Right lobe of liver (tissue), 4 donors: Measurements from ENCODE around the gene CDK11B.

Experiments
- POLR2A ChIP-seq: fragments of 450-650 bp; IDR thresholded peaks from one replicate; pipeline ENCODE4 v1.6.1; 2017; ENCODE audit warnings: antibody characterized with exemption, mild to moderate bottlenecking
- TF ChIP-seq, protein P1 (sequence below), 4 donors: fragments of 200-600 bp in 3 of 4; fragments of 450-650 bp in 1 of 4; IDR thresholded peaks; one replicate each; pipeline versions ENCODE4 v1.5.1 to v1.8.0; 2016 to 2022; ENCODE audit warnings: antibody characterized with exemption in 4 of 4, mild to moderate bottlenecking in 2 of 4
- donor health status: DM: no; HTN: no; CAD: no.
- donor health status: DM: no; HTN: no; CAD: no.
- donor health status: DM: no; HTN: yes; CAD: no.

DNA sequence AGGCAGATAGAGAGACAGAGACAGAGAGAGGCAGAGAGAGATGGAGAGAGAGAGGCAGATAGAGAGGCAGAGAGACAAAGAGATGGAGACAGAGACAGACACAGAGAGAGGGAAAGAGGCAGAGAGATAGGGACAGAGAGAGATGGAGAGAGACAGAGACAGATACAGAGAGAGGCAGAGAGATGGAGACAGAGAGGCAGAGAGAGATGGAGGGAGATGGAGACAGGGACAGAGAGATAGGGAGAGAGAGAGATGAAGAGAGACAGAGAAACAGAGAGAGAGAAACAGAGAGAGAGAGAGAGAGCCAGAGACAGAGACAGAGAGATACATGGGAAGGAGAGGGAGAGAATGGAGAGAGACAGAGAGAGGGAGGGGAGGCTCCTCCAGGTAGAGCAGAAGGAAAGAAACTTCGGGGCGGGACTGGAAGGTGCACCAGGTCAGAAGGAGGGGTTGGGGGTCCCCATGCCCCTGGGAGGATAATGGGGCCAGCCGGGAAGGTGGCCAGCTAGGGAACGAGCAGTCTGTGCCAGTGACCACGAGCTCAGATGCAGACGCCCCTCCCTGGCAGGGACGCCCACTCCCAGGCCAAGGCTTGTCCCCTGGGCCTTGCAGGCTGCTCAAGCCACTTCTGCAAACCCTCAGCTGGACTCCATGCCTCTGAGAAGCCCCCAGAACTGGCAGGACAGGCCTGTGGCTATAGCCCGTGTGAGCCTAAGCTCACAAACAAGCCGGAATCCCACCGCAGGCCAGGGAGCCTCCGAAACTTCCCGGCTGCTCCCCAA is 62.1 kb downstream of the CDK11B start:
- TF ChIP-seq, protein P1, sequence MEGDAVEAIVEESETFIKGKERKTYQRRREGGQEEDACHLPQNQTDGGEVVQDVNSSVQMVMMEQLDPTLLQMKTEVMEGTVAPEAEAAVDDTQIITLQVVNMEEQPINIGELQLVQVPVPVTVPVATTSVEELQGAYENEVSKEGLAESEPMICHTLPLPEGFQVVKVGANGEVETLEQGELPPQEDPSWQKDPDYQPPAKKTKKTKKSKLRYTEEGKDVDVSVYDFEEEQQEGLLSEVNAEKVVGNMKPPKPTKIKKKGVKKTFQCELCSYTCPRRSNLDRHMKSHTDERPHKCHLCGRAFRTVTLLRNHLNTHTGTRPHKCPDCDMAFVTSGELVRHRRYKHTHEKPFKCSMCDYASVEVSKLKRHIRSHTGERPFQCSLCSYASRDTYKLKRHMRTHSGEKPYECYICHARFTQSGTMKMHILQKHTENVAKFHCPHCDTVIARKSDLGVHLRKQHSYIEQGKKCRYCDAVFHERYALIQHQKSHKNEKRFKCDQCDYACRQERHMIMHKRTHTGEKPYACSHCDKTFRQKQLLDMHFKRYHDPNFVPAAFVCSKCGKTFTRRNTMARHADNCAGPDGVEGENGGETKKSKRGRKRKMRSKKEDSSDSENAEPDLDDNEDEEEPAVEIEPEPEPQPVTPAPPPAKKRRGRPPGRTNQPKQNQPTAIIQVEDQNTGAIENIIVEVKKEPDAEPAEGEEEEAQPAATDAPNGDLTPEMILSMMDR (IDR thresholded peaks at IDR 0.05) = no peak
- no peak for TF ChIP-seq POLR2A
